HG02973 (cell line): Measurements from ENCODE around the gene FOXP4.

Experiments used
- ATAC-seq: cut with Tn5 transposase; IDR thresholded peaks from one replicate; pipeline ENCODE4 v1.9.1; 2021; ENCODE audit warnings: moderate library complexity; ENCODE audit not compliant: unreplicated experiment

The FOXP4 gene

DNA sequence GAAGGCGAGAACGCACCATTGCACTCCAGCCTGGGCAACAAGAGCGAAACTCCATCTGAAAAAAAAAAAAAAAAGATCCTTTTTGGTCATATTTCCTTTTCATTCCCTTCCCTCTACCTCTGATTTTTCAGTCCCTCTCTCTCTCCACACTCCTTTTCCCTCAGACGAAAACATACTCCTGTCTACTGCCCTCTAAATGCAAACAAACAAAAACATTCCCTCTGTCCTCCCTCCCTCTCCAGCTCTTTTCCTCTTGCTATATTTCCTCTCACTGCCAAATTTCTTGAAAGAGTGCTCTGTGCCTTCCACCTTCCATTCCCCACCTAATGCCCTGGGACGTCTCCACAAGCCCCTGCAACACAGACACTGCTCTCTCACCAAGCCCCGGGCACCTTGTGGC lies 77.1 kb downstream of the FOXP4 start:
- no peak for ATAC-seq

DNA sequence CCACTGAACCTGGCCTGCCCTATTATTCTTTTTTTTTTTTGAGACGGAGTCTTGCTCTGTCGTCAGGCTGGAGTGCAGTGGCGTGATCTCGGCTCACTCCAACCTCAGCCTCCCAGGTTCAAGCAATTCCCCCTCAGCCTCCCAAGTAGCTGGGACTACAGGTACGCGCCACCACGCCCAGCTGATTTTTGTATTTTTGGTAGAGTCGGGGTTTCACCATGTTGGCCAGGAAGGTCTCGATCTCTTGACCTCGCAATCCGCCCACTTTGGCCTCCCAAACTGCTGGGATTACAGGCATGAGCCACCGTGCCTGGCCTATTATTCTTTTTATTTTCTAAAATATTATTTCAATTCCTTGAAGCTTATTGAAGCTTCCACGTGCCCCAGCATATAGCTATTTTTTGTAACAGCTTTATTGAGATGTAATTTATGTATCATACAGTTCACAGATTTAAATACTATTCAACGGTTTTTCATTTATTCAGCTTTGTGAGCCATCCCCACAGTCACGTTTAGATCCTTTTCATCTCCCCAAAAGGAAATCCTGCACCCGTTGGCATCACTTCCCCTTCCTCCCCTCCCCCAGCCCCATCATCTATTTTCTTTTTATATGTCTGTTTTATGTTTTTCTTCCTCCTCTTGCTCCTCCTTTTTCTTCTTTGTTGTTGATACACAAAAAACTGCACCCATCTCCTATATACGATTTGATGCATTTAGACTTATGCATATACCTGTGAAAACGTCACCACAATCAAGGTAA lies 78.6 kb downstream of the FOXP4 start:
- ATAC-seq = no peak

DNA sequence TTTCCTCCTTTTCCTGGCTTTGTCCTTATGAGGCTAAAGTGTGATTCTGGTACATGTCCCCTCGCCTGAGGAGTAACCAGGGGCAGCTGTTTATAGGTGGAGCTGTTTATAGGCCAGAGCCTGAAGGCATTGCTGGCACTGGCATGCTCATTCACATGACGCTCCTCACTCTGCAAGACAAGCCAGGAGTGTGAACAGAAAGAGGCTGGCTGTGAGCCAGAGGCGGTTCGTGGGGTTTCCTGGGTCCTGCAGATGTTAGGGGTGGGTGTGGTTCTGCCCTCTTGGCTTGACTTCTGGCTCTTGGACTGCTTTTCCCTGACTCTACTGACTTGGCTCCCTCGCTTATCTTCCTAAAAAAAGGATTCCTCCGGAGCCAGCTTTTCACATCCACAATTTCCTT lies 79.3 kb downstream of the FOXP4 start:
- no peak for ATAC-seq

DNA sequence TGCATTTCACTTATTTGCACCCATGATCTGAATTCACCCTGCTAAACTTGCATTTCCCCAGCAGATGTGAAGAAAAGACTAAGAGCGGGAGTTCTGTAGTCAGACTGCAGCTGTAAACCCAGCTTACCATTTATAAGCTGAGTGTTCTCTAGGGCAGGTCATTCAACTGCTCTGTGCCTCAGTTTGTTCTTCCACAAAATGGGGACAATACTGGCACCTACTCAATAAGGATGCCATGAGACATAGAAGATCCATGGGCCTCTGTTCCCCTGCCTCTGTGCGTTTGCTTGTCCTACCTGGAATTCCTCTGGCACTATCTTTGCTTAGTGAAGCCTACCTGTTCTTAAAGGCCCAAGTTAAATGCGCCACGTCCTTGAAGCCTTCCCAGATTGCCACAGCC lies 79.8 kb downstream of the FOXP4 start:
- ATAC-seq = no peak

DNA sequence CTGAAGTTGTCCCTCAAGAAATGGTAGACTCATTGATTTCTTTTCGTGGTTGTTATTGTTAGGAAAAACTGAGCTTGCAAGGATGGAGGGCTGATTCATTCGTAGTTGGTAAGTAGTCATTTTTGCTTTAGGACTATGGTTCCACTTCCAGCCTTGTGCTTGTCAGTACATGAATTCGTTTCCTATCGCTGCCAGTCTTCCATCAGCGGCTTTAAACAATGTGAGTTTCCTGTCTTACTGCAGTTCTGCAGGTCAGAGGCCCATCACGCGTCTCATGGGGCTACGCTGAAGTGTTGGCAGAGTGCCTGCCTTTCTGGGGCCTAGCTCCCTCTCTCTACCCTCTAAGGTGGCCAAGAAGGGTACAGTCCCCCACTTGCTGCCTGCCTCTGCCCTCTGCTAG lies 80.7 kb downstream of the FOXP4 start:
- ATAC-seq = no peak

DNA sequence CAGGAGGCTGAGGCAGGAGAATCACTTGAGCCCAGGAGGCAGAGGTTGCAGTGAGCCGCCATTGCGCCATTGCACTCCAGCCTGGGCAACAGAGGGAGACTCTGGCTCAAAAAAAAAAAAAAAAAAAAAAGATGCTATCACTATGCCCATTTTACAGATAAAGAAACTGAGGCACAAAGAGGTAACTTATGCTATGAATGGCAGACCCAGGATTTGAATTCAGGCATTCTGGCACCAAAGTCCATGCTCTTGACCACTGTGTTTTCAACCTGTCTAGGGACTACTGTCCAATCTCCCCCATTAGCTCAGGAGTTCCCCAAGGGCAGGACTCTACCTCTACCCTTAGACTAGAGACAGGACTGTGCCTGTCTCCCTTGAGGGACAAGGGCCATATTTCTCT lies 82.9 kb downstream of the FOXP4 start:
- ATAC-seq = no peak

DNA sequence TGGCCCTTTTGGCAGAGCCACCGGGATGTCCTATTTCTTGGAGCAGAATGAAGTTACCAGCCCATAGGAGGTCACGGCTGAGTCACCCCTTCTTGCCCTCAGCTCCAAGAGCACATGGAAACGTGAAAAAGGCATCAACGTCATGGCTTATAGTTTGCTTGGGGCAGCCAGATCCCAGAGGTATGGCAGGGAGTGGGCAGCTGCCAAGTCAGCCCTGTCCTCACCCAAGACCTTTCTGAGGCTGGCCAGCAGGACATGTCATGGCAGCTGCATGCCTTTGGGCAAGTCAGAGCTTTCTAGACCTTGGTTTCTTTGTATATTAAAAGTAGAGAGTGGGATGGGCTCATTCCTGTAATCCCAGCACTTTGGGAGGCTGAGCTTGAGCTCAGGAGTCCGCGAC lies 83.9 kb downstream of the FOXP4 start:
- no peak for ATAC-seq

DNA sequence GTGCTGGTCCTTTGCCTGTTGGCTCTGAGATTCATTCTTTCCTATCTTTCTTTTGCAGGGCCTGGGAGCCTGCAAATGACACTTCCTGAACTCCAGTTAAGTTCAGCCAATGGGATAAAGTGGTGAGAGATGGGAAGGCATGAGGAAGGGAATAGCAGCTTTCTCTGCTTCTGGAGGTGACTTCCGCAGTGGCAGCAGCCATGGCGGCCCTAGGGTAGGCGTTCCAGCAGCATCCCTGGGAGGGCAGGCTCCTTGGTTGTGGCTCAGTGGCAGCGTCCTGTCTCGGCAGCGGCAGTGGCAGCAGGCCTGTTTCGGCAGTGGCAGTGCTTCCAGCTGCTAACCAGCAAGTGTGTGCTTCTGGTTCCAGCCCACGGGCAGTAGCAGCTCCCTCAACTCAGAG lies 84.8 kb downstream of the FOXP4 start:
- ATAC-seq = no peak

DNA sequence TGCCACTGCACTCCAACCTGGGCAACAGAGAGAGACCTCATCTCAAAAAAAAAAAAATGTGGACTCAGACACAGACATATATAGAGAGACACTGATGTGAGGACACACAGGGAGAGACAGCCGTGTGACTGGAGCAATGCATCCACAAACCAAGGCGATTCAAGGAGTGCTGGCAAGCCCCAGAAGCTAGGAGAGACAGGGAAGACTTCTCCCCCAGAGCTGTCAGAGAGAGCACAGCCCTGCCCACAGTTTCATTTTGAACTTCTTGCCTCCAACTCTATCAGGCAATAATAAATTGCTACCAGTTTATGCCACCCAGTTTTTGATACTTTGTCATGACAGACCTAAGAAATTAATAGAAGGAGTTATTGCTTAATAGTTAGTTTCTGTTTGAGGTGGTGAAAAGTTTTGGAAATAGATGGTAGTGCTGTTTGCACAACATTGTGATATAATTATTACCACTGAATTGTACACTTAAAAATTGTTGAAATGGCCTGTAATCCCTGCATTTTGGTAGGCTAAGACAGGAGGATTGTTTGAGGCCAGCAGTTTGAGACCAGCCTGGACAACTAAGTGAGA lies 87.0 kb downstream of the FOXP4 start:
- ATAC-seq = no peak

DNA sequence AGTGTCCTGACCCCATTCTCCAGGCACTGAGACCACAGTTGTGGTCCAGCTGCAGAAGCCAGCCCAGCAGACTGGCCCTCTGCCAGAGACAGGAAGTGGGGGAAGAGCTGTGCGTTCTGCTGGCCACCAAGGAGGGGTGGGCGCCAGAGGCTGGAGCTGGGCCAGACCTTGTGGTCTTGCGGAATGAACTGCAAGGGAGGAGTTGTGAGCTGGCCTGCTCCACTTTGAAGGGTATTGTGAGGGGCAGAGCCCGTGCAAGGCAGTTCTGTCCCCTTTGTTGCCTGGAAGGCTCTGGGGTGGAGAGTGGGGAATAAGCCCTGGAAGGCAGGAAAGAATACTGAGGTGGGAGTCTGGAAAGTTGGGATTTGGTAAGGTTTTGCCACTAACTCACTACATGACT lies 88.5 kb downstream of the FOXP4 start:
- no peak for ATAC-seq

DNA sequence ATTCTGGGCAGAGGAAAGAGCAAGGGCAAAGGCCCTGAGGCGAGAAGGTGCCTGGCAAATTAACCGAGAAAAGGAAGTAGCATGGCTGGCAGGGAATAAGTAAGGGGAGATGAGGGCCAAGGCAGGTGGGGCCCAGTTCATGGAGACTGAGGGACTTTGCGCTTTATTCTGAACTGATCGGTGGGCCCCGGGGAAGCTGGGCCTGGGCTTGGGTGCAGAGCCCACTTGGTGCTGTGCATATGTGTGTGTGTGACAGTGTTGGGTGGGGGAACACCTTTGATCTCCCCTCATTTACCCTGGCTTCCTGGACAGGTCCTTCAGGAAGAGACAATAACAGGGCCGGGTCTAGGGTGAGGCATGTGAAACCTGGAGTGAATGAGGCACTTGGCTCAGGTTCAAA lies 89.2 kb downstream of the FOXP4 start:
- no peak for ATAC-seq

DNA sequence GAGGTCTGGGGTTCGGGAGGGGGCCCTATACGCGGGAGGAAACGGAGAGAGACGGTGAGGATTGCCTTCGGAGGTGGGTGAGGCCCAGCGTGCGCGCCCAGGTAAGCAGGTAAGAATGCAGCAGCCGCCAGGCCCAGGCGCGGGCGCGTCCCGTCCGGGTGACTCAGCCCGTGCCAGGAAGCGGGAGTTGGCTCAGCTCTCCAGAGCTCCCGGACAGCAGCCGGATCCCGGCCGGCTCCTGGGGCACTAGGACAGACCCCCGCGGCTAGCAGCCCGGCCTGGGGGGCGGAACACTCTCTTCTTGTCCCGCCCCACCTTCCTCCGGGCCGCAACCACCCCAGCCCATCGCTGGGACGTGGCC lies 90.6 kb downstream of the FOXP4 start:
- ATAC-seq = no peak

DNA sequence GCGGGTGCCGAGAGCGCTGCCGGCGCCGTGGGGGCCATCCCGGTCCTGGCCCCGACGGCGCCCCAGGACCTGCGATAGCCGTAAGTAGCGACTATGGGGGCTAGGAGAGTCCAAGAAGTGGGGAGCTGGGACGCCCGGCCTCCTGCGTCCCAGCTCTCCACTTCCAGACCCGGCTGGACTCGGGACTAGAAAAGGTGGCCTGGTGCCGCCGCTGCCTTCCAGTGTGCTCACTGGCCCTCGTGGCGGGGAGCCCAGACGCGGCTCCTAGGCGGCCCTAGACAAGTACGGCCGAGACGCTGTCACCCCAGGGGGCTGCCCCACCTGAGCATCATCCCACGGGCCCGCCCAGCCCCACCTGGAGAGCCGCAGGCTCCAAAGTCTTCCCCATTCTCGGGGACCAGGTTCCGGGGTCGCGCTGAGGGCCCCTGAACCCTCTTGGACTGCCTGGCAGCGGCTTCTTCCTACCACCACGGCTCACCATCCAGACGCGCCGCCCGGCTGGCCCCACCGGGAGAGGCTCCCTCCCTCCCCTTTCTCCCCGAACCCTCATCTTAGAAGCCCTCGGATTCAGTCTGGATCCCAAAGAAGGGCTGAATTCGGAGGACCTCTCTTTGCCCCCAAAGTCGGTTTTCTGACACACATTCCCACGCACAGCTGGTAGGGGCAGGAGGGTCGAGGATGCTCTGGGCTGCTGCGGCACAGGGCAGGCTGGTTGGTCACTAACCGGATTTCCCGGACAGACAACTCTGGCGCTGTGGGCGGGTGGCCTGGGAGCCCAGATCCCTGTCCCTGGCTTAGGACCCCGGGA lies 91.2 kb downstream of the FOXP4 start:
- no peak for ATAC-seq

DNA sequence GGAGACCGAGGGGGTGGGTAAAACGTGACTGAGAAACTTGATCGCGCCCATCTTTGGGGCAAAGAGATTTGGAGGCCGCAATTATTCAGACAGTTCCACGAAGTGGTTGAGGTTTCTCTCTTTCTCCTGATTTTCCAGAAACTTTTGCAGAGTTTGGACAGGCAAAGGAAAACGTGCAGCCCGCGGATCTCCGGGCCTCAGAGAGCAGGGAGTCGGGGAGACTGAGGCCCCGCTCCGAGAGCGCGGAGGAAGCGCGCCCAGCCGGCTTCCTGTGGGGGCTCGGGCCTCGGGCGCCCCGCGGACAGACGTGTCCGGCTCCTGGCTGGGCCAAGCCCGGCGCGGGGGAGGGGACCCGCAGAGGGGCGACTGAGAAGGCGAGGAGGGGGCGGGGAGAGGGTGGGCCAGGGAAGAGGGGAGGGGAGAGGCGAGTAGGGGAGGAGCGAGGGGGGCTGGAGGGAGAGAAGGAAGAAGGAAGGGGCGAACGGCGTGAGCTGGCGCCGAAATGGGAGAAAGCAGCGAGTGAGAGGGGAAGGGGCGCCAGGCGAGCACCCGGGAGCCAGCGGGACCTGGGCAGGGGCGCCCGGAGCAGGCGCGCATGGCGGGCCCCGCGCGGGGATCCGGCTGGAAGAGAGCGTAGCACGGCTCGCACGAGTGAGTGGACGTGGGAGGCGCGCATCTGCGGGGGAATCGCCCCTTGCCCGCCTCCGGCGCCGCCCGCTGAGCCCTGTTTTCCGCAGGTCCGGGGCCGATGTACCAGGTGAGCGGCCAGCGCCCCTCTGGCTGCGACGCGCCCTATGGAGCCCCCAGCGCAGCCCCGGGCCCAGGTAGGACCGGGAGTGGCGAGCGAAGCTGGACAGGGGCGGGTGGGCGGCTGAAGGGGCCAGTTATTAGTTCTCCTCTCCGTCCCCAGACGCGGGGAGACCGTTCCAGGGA lies 92.1 kb downstream of the FOXP4 start, which contains the start of gene MDFI:
Gene MDFI, plus strand, starts transcription at position 467 of the 933 bp plus-strand sequence. Its CDS starts 282 bp downstream, at position 749.
- ATAC-seq = no peak

DNA sequence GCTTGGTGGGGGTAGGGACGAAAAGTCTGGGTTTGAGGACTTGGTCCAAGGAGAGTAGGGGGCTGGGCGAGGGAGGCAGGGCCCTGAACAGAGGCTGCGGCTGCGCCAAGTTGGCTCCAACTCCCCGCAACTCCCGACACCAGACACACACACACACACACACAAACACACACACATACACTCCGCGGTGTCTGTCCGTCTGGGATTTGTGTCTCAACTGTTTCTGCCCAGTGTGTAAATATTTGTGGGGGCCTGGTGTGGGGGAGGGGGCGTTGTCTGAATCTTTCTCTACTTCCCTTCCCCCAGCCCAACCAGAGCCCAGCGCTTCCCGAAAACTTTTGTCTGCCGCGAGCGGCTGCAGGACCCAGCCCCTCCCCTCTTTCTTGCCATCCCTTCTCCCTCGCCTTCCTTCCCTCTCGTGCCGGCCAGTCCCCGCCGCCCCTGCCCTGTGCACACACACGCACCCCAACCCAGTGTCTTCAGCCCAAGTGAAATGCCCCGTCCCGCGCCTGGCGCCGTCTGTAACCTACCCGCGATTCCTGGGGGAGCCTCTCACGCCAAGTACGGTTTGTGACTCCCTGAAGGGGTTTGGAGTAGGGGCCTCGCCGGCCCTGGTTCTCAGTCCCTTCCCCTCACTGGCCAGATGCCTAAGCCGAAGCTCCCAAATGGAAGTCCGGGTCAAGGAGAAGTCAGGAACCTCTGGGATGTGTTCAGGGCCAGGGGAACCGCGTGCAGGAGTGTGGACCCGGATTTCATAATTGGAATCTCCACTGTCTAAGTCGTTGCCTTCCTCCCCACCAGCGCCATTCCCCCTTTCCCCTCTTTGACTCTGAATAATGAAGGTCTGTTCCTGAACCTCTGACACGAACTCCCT lies 93.0 kb downstream of the FOXP4 start:
- no peak for ATAC-seq

DNA sequence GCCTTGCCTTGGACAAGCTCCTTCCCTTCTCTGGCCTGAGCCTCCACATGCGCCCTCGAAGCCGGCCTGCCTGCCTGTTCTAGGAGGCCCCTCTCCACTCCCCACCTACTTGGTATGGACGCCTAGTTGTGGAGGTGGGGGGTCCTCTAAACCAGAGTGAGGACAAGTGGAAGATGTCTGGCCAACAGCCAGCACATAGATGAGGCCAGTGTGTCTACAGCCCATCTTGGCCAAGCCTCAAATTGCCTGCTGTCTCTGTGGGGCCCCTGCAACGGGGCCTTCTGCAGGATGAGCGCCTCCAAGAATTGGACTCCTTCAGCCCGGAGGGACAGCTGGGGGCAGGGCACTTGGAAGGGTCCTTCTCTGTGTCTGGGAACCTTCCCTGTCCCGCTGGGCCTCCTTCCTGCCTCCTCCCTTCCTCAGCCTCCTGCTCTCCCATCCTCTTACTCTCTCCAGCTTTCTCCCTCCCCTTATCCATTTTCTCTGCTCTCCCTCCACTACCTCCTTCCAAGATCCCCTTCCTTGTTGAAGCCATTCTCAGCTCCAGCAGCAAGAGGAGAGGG lies 93.7 kb downstream of the FOXP4 start:
- ATAC-seq = no peak

DNA sequence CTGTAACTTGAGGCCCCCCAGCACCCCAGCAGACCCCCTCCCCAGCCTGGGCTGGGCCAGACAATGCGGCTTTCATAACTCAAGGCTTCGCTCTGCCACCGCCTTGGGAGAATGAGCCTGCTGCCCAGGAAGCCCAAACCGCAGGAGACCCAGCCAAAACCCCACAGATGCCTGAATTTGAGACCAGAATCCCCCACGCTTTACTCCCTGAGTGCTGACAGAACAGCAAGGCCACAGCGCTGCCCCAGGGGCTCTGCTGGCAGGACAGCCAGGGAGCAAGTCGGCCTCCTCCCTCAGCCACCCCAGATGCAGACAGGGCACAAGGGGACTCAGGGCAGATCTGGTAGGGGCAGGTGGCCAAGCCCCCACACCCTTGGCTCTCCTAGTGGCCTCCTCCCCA lies 94.2 kb downstream of the FOXP4 start:
- ATAC-seq = no peak

DNA sequence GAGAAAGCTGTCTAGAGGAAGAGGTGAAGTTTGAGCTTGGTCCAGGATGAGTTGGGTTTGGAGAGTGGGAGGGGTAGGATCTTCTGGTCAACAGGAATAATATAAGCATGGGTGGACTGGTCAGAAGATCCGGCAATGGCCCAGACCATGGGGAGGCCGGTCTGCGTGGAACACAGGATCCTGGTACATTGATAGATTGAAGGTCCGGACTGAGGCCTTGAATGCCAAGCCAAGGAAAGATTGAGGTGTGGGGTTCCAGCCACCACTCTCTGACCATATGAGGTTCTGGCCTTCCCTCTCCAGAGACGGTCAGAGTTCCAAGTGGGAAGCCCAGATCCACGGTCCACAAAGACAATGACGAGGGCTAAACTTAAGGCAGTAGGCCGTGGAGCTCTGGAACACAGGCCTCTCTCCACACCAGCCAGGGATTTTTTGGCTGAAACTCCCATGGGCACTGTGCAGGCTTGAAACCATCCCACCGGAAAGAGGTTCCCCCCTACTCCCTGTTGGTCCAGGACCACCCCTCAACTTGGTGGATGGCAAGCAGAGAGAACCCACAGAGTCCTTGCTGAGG lies 95.3 kb downstream of the FOXP4 start:
- no peak for ATAC-seq
